UCSD-AML1 (cell line): ENCODE results near the gene SUGT1.
"Not testable (repeated sequence)": the region's sequence is repeated elsewhere in the genome, so short reads cannot be mapped to it uniquely, and the experiment has no call there.

ENCODE experiments used
- DNase-seq: peaks from one replicate; lab custom pipeline; 2025; ENCODE audit not compliant: unreplicated experiment; lab: John Stamatoyannopoulos, UW

Gene SUGT1

GRCh38 chr13:52665325-52665724 is 12.7 kb downstream of the SUGT1 start:
- no peak for DNase-seq

DNA sequence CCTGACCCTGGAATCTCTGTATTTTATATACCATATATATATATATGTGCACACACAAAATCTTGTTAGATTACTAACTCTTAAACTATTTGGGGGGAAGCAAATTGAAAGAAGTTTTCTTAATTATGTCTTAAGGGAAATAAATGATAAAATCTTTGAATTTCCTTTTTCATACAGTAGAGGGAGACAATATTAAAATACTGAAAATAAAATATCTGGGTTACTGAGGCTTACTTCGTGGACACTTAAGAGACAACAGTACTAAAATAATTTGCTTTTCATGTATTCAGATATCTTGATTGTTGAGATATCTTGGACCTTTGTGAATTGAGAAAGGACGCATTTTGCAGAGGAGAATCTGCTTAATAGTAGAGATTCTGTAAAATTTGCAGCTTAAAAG is 17.0 kb downstream of the SUGT1 start:
- DNase-seq = no peak

DNA sequence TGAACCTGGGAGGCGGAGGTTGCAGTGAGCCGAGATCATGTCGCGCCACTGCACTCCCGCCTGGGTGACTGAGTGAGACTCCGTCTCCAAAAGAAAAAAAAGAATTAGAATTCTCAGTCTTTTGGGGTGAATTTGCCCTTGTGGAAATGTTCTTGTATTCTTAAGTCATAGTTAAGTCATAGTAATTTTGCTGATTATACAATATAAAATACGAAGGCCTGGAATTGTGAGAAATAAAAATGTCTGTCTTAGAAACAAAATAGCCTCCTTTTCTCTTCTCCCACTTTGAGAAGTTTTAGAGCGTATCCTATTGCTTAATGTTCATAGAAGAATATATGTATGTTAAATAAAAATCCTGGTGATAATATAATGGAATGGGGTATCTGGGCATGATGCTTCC is 18.1 kb downstream of the SUGT1 start:
- DNase-seq = no peak

GRCh38 chr13:52673465-52673864 is 20.8 kb downstream of the SUGT1 start:
- DNase-seq = no peak

DNA sequence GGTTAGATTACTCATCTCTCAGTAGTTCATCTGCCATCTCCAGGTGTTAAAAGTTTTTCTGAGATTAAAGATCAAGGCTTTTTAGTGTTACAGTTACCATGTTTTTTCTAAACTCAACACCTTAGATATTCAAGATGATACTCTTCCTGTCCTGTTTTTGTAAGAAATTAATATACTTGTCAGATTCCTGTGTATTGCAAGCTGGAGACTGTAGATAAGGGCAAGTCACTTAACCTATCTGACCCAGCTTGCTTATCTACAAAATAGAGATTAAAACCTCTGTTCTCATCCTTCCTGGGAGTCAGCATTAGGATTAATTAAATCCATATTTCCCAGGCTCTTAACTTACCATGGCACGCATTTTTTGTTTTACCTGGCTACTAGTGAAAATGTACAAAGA is 25.2 kb downstream of the SUGT1 start:
- no peak for DNase-seq

GRCh38 chr13:52685806-52686205 is 33.2 kb downstream of the SUGT1 start:
- not testable (repeated sequence) for DNase-seq

GRCh38 chr13:52686376-52686775 is 33.7 kb downstream of the SUGT1 start:
- no peak for DNase-seq

GRCh38 chr13:52695856-52696255 is 43.2 kb downstream of the SUGT1 start:
- DNase-seq = no peak

DNA sequence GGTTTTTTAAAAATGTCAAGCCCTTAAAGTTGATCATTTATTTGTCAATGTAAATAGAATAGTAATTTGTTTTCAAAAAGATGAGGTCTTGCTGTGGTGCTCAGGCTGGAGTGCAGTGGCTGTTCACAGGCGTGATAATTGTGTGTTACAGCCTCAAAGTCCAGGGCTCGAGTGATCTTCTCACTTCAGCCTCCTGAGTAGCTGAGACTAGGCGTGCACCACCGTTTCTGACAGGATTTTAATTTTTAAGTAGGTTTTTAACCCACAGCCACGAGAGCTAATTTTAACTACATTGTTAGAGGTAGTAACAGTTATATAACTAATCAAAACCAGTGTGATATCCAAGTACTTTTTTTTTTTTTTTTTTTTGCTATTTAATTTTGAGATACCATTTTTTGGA is 43.9 kb downstream of the SUGT1 start:
- no peak for DNase-seq

GRCh38 chr13:52701728-52702465 is 49.3 kb downstream of the SUGT1 start:
- no peak for DNase-seq

GRCh38 chr13:52703482-52703881 is 50.8 kb downstream of the SUGT1 start:
- DNase-seq = no peak

GRCh38 chr13:52706081-52706480 is 53.4 kb downstream of the SUGT1 start:
- no peak for DNase-seq

- no peak for DNase-seq
Measured at GRCh38 chr13:52707375-52707774, 54.7 kb downstream of the SUGT1 start.

- DNase-seq = not testable (repeated sequence)
Measured at GRCh38 chr13:52708266-52708665, 55.6 kb downstream of the SUGT1 start.

DNA sequence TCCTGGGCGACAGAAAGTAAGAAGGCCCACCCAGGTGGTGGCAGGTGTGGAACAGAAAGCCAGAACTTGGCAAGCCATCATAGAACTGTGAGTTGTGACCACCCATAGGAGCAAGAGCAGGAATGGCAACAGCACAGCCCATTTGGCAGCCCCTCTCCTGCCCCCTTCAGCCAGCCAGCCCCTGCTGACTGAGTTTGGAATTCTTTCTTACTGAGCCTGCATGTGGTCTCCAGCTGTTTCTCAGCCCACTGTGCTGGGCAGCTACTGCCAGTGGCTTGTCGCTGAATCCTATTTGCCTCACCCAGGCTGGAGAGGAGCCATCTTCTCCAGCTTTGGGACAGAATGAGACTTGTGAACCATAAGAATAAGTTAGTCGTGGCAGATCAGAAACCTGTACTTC is 58.6 kb downstream of the SUGT1 start:
- no peak for DNase-seq

GRCh38 chr13:52712385-52712784 is 59.7 kb downstream of the SUGT1 start:
- no peak for DNase-seq

- peak; percentile 26 for DNase-seq
Measured at GRCh38 chr13:52713894-52714293, 61.3 kb downstream of the SUGT1 start.

GRCh38 chr13:52720904-52721303 is 68.3 kb downstream of the SUGT1 start:
- not testable (repeated sequence) for DNase-seq

- not testable (repeated sequence) for DNase-seq
Measured at GRCh38 chr13:52721356-52721755, 68.7 kb downstream of the SUGT1 start.

DNA sequence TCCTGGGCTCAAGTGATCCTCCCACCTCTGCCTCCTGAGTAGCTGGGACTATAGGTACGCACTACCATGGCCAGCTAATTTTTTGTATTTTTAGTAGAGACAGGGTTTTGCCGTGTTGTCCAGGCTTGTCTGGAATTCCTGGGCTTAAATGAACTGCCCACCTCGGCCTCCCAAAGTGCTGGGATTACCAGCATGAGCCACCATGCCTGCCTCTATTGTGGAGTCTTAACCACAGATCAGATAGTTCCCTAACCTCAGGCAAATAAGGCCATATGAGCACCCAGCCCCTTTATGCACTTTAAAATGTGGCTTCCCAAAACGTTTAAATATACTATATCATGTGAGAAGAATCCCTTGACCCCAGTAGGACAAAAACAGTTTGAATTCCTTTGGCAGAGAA is 70.5 kb downstream of the SUGT1 start:
- no peak for DNase-seq

DNA sequence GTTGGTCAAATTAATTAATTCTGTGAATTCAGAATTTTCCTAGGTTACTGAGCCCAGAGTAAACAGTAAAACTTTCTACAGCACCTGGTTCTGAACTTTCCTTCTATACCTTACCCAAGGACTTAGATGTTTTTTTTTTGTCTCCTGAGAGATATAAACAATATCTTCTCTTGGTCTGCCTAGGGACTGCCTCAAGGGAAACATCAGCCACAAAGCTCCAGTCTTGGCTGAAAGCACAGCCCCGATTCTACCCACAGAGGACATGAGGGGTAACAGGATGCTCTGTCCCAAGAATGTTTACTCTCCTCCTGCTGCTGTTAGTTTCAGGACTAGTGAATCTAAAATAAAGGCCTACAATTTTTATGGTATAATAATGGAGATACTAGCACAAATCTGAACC is 72.7 kb downstream of the SUGT1 start:
- DNase-seq = no peak

DNA sequence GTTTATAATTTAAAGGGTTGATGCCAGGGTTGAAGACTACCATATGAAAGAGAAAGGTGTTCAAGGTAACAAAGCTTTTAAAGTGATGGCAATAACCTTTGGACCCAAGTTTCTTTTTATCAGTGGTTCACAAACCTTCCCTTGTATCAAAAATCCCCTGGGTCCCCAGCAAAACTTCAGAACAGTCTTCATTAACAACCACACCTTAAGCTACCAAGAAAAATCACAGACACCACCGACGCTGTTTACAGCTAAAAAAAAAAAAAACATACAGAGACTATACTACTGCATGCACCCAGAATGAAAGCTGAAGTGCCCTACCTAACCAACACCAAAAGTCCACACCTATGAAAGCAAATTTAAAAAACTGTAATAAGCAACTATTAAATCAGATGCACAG is 73.6 kb downstream of the SUGT1 start:
- DNase-seq = no peak

DNA sequence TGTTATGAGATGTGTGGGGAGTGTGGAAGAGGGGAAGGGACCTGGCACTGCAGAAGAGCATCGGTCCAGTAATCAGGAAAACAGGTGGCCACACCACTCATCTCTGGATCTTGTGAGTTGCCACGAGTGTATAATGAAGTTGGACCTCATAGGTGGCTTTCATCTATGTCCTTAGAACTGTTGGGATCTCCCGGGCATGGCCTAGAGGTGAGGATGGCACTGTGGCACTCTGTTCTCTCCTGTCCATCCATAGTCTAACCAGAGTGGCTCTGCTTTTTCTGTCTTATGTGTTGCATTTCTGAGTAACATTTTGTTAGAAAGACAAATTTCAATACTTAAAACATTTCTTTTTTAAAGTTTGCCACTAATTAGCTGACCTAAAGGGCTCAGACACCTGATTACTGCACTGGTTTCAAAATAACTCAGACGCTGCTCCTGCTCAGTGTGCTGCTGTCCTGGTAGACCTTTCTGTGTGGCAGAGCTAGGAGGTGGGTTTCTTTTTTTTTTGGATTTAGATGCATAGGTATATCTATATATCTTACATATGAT is 81.5 kb downstream of the SUGT1 start:
- DNase-seq = no peak
